EL (cell line): ENCODE measurements around the gene PRUNE1.
A peak's percentile ranks its signal among the peaks of the same experiment; 100 is the strongest.

Source experiments
- DNase-seq: peaks from one replicate; pipeline ENCODE4 v3.0.0-alpha.2; 2016

The PRUNE1 gene

GRCh38 chr1:151008244-151009205 lies at the start of gene PRUNE1:
Gene PRUNE1 (plus strand): TSS chr1:151008449. CDS start chr1:151008633, 184 bp downstream.
- DNase-seq, result peak; percentile 95

GRCh38 chr1:150960646-150961045 lies 47.6 kb upstream of the PRUNE1 start:
- DNase-seq, result no peak

- no peak for DNase-seq
Observed at GRCh38 chr1:150961756-150962155, 46.5 kb upstream of the PRUNE1 start.

GRCh38 chr1:150963321-150964163 lies 44.7 kb upstream of the PRUNE1 start:
- no peak for DNase-seq

GRCh38 chr1:150964164-150964489 lies 44.1 kb upstream of the PRUNE1 start:
- DNase-seq, result no peak

- DNase-seq, result no peak
Observed at GRCh38 chr1:150965605-150966004, 42.6 kb upstream of the PRUNE1 start.

GRCh38 chr1:150966011-150966410 lies 42.2 kb upstream of the PRUNE1 start:
- DNase-seq, result no peak

GRCh38 chr1:150967936-150968335 lies 40.3 kb upstream of the PRUNE1 start:
- DNase-seq, result no peak

- DNase-seq, result no peak
Observed at GRCh38 chr1:150968491-150968890, 39.8 kb upstream of the PRUNE1 start.

- DNase-seq, result no peak
Observed at GRCh38 chr1:150969626-150970025, 38.6 kb upstream of the PRUNE1 start.

GRCh38 chr1:150970808-150971582 lies 37.3 kb upstream of the PRUNE1 start:
- peak; percentile 58 for DNase-seq

GRCh38 chr1:150971583-150972416 lies 36.4 kb upstream of the PRUNE1 start:
- peak; percentile 43 for DNase-seq

GRCh38 chr1:150972417-150972940 lies 35.8 kb upstream of the PRUNE1 start:
- no peak for DNase-seq

GRCh38 chr1:150973258-150973835 lies 34.9 kb upstream of the PRUNE1 start:
- peak; percentile 36 for DNase-seq

- DNase-seq, result peak; percentile 34
Observed at GRCh38 chr1:150973836-150974579, 34.2 kb upstream of the PRUNE1 start.

- DNase-seq, result peak; percentile 77
Observed at GRCh38 chr1:150974580-150975478, 33.4 kb upstream of the PRUNE1 start, which contains the start of gene CERS2. Gene CERS2 (minus strand): TSS chr1:150974835. CDS start chr1:150969090, 5,745 bp downstream.

- DNase-seq, result no peak
Observed at GRCh38 chr1:150976401-150976821, 31.8 kb upstream of the PRUNE1 start.

GRCh38 chr1:150976879-150977694 lies 31.2 kb upstream of the PRUNE1 start:
- peak; percentile 85 for DNase-seq
